Peyer's patch (tissue), 4 donors: ENCODE measurements around the gene DLAT. TPM values are rescaled to one million over a fixed set of nuclear protein-coding genes. Genes with fewer than 3 reads are reported as not detected.

ENCODE experiments used
- DNase-seq, 3 donors: peaks; one replicate each; pipeline ENCODE4 v3.0.0-alpha.2; 2017 to 2019
- H3K27ac ChIP-seq, 4 donors: fragments of 200-600 bp; sonication (generic); one replicate each; pipeline ENCODE4 v1.5.1; 2016 to 2019
- H3K27me3 ChIP-seq, 2 donors: fragments of 200-600 bp; sonication (generic); one replicate each; pipeline ENCODE4 v1.5.1; 2019
- H3K36me3 ChIP-seq, 3 donors: fragments of 200-600 bp; sonication (generic); one replicate each; pipeline ENCODE4 v1.5.1; 2016 to 2019
- H3K4me1 ChIP-seq, 4 donors: fragments of 200-600 bp; sonication (generic); one replicate each; pipeline ENCODE4 v1.5.1; 2016 to 2019
- H3K4me3 ChIP-seq, 4 donors: fragments of 200-600 bp; sonication (generic); 1 replicate in 3 of 4; 2 replicates in 1 of 4; pipeline ENCODE4 v1.5.1; 2016 to 2019; ENCODE audit warnings: mild to moderate bottlenecking in 1 of 4
- H3K9me3 ChIP-seq, 4 donors: fragments of 200-600 bp; sonication (generic); one replicate each; pipeline ENCODE4 v1.5.1; 2016 to 2019; ENCODE audit warnings: mild to moderate bottlenecking in 1 of 4
- CTCF ChIP-seq, 6 experiments: fragments of 450-650 bp in 4 of 6; fragments of 200-600 bp in 2 of 6; sonication (generic) in 1 of 6; IDR thresholded peaks; one replicate each; pipeline ENCODE4 v1.5.1; 2017 to 2019; ENCODE audit warnings: antibody characterized with exemption in 6 of 6, mild to moderate bottlenecking in 3 of 6, moderate library complexity in 1 of 6
- POLR2A ChIP-seq, 2 donors: fragments of 450-650 bp; IDR thresholded peaks; one replicate each; pipeline ENCODE4 v1.5.1; 2017; ENCODE audit warnings: antibody characterized with exemption in 2 of 2, mild to moderate bottlenecking in 2 of 2, moderate library complexity in 2 of 2
- total RNA-seq, 4 donors: library from RNA; depleted of rRNA; stranded (reverse); fragments of >200 nt; gene quantifications; one replicate each; pipeline ENCODE4 v1.1.0, GENCODE V29; 2016

DLAT gene
- total RNA-seq, 4 donors from 2014 or later, result 23.2 to 28.6 (median 27.0) TPM

- TF ChIP-seq POLR2A (IDR thresholded peaks at IDR 0.05) (no peak), CTCF (IDR thresholded peaks at IDR 0.05) (no peak)
- no peaks in the 10 kb centered on the region for H3K27me3 ChIP-seq
- peak overlapping the region in 3 of 4 donors; percentile 59 to 74 (median 66) for H3K27ac ChIP-seq
- peaks cover 0 to 18% (median under 1%) of the 10 kb centered on the region in 4 donors for H3K4me1 ChIP-seq
- H3K36me3 ChIP-seq, result peaks cover 0 to 18% (median 0%) of the 10 kb centered on the region in 3 donors
- DNase-seq, result no peak
- H3K4me3 ChIP-seq, result peak overlapping the region in 3 of 4 donors; percentile 7 to 51 (median 28)
- H3K9me3 ChIP-seq, result no peaks in the 10 kb centered on the region
Observed at GRCh38 chr11:111982541-111983186, 42.5 kb upstream of the DLAT start.

- Histone ChIP-seq H3K4me1 (peaks cover 0 to 11% (median 0%) of the 10 kb centered on the region in 4 donors), H3K36me3 (peaks cover 0 to 22% (median 0%) of the 10 kb centered on the region in 3 donors), H3K27ac (peak overlapping the region in 3 of 4 donors; percentile 59 to 74 (median 66)), H3K9me3 (no peaks in the 10 kb centered on the region), H3K4me3 (peak overlapping the region in 3 of 4 donors; percentile 7 to 51 (median 28)), H3K27me3 (no peaks in the 10 kb centered on the region)
- TF ChIP-seq POLR2A (IDR thresholded peaks at IDR 0.05) (peak in 1 of 2 donors; percentile 31), CTCF (IDR thresholded peaks at IDR 0.05) (peak in 3 of 6 experiments; percentile 17 to 42 (median 40))
- DNase-seq, result peak in 2 of 3 donors; percentile 67 to 73
Observed at GRCh38 chr11:111983187-111983986, 41.8 kb upstream of the DLAT start.

- Histone ChIP-seq H3K27ac (no peak overlapping the region), H3K36me3 (peaks cover 0 to 34% (median 0%) of the 10 kb centered on the region in 3 donors), H3K27me3 (no peaks in the 10 kb centered on the region), H3K4me1 (peaks cover 0 to 10% (median 0%) of the 10 kb centered on the region in 4 donors), H3K4me3 (no peak overlapping the region), H3K9me3 (no peaks in the 10 kb centered on the region)
- TF ChIP-seq CTCF (IDR thresholded peaks at IDR 0.05) (no peak), POLR2A (IDR thresholded peaks at IDR 0.05) (no peak)
- DNase-seq, result no peak
Observed at GRCh38 chr11:111986589-111986988, 38.6 kb upstream of the DLAT start.

- no peak overlapping the region for H3K27ac ChIP-seq
- no peaks in the 10 kb centered on the region for H3K9me3 ChIP-seq
Observed at GRCh38 chr11:111990381-111990780, 34.8 kb upstream of the DLAT start.

More at GRCh38 chr11:111990381-111990780, 34.8 kb upstream of the DLAT start:
- no peak for DNase-seq
- Histone ChIP-seq H3K4me1 (no peaks in the 10 kb centered on the region), H3K27me3 (no peaks in the 10 kb centered on the region), H3K36me3 (peaks cover 0 to 64% (median 0%) of the 10 kb centered on the region in 3 donors), H3K4me3 (no peak overlapping the region)
- TF ChIP-seq CTCF (IDR thresholded peaks at IDR 0.05) (no peak), POLR2A (IDR thresholded peaks at IDR 0.05) (no peak)
